K562 (cell line): Measurements from ENCODE around the gene SH3GLB2. TPM values are rescaled to one million over a fixed set of nuclear protein-coding genes. Genes with fewer than 3 reads are reported as not detected.

Source experiments
- ATAC-seq: fragments of 200-7000 bp; cut with Tn5 transposase; 3 replicates; pipeline ENCODE4 v1.9.1; 2020; ENCODE audit warnings: moderate library complexity
- BruUV-seq: library from RNA; stranded (reverse); fragments of 400-500 nt; replicated peaks from 2 replicates; lab custom pipeline; 2021; lab: Mats Ljungman, UMichigan
- CTCF ChIA-PET: fragments of 300-600 bp; formaldehyde crosslinking; extraction: SDS; loops from one replicate; lab custom pipeline; 2021; ENCODE audit warnings: low intra/inter-chr PET ratio; lab: Yijun Ruan, JAX
- POLR2A ChIA-PET: fragments of 300-600, 350-650 bp; sonication (Branson Sonifier 250); formaldehyde crosslinking; extraction: SDS; loops from one replicate; lab custom pipeline; 2021; ENCODE audit warnings: antibody characterized with exemption, inconsistent platforms; lab: Yijun Ruan, JAX
- DNase-seq, 4 experiments: peaks; one replicate each; pipeline versions ENCODE4 v3.0.0 to v3.0.0-alpha.2; 2011 to 2018; ENCODE audit warnings: low spot score in 3 of 4, mixed read lengths in 3 of 4; ENCODE audit errors: extremely low read depth in 1 of 4
- FAIRE-seq: peaks from 2 replicates; lab custom pipeline; 2011; peaks lifted over from hg19 to GRCh38; lab: Jason Lieb, UNC
- H2AFZ ChIP-seq: 2 replicates; pipeline ENCODE4 v1.6.0; 2011; ENCODE audit warnings: low read depth, low read length, control low read depth, inconsistent platforms
- H3K27ac ChIP-seq: fragments of 200-600 bp; 3 replicates; pipeline ENCODE4 v1.8.0; 2011; ENCODE audit warnings: low read depth, mild to moderate bottlenecking, control low read depth, inconsistent platforms, low read length, moderate library complexity, mixed read lengths; ENCODE audit errors: extremely low read depth
- H3K27me3 ChIP-seq, 2 experiments: fragments of 300-600 bp in 1 of 2; 2 replicates in 1 of 2; 3 replicates in 1 of 2; pipeline versions ENCODE4 v1.6.0 to v1.8.0; 2011; ENCODE audit warnings: inconsistent platforms in 2 of 2, low read length in 2 of 2, mild to moderate bottlenecking in 1 of 2, mixed read lengths in 1 of 2, moderate library complexity in 1 of 2; ENCODE audit not compliant: control insufficient read depth in 2 of 2, insufficient read depth in 2 of 2
- H3K36me3 ChIP-seq: fragments of 300-600 bp; 3 replicates; pipeline ENCODE4 v1.8.0; 2011; ENCODE audit warnings: mild to moderate bottlenecking, low read length, inconsistent platforms; ENCODE audit not compliant: control insufficient read depth, insufficient read depth
- H3K4me1 ChIP-seq, 2 experiments: fragments of 200-600 bp in 1 of 2; replicated peaks in 1 of 2; 2 replicates in 1 of 2; 3 replicates in 1 of 2; pipeline versions ENCODE4 v1.5.1 to v1.8.0; 2011; ENCODE audit warnings: inconsistent platforms in 2 of 2, low read length in 2 of 2, mild to moderate bottlenecking in 1 of 2, mixed read lengths in 1 of 2, moderate library complexity in 1 of 2; ENCODE audit not compliant: control insufficient read depth in 2 of 2, insufficient read depth in 2 of 2
- H3K4me2 ChIP-seq: 2 replicates; pipeline ENCODE4 v1.6.1; 2011; ENCODE audit warnings: low read length, control low read depth, inconsistent platforms, mixed read lengths; ENCODE audit not compliant: insufficient read depth
- H3K4me3 ChIP-seq: fragments of 200-600 bp; sonication (generic), shearing (Covaris generic); 2 replicates; pipeline ENCODE4 v1.5.1; 2016; ENCODE audit warnings: control low read depth, inconsistent platforms
- H3K79me2 ChIP-seq: fragments of 200-600 bp; 3 replicates; pipeline ENCODE4 v1.8.0; 2011; ENCODE audit warnings: low read length, inconsistent platforms; ENCODE audit not compliant: control insufficient read depth, insufficient read depth
- H3K9ac ChIP-seq, 2 experiments: 2 replicates each; pipeline versions ENCODE4 v1.6.0 to v1.6.1; 2011; ENCODE audit warnings: low read depth in 2 of 2, low read length in 2 of 2, control low read depth in 1 of 2, inconsistent platforms in 1 of 2, mild to moderate bottlenecking in 1 of 2, mixed read lengths in 1 of 2; ENCODE audit not compliant: insufficient read depth in 1 of 2
- H3K9me1 ChIP-seq: one replicate; pipeline ENCODE4 v1.6.0; 2011; ENCODE audit warnings: inconsistent platforms, mild to moderate bottlenecking, low read length, moderate library complexity; ENCODE audit not compliant: control insufficient read depth, insufficient read depth
- H3K9me3 ChIP-seq: replicated peaks from 2 replicates; pipeline ENCODE4 v1.5.1; 2011; ENCODE audit warnings: low read depth, low read length, inconsistent platforms; ENCODE audit not compliant: control insufficient read depth, insufficient read depth
- H4K20me1 ChIP-seq: replicated peaks from 2 replicates; pipeline ENCODE4 v1.6.1; 2011; ENCODE audit warnings: low read length, inconsistent platforms, mixed read lengths; ENCODE audit not compliant: control insufficient read depth, insufficient read depth
- CBX1 ChIP-seq: sonication (generic); IDR thresholded peaks from 2 replicates; pipeline ENCODE4 v1.6.1; 2016; ENCODE audit warnings: antibody characterized with exemption, low read depth, mild to moderate bottlenecking
- MYNN ChIP-seq, 2 experiments: sonication (generic); formaldehyde crosslinking in 1 of 2; IDR thresholded peaks; 2 replicates each; pipeline versions ENCODE4 v1.5.0 to v1.6.1; 2016 to 2020; ENCODE audit warnings: antibody characterized with exemption in 1 of 2, missing genetic modification reagents in 1 of 2
- POLR2A ChIP-seq: fragments of 450-650 bp; conservative IDR thresholded peaks from 2 replicates; pipeline ENCODE4 v1.6.1; 2016
- WGBS: fragments of 100-300 bp; shearing (Covaris generic); methylation state at CpG from one replicate; pipeline ENCODE4 v1.1.6; 2016; ENCODE audit warnings: low coverage, mixed read lengths; ENCODE audit not compliant: insufficient coverage; ENCODE audit errors: missing lambda C conversion rate; 5-methylcytosine and 5-hydroxymethylcytosine counted together
- in situ Hi-C: fragments of 300-500 bp; cut with MboI; formaldehyde crosslinking; loops from 4 replicates; pipeline ENCODE4 v1.15.0; 2018; ENCODE audit warnings: inconsistent platforms, mixed read lengths
- intact Hi-C: fragments of 100-400 bp; cut with micrococcal nuclease; formaldehyde crosslinking; loops from 2 replicates; pipeline ENCODE4 v1.14.2; 2022
- polyA plus RNA-seq, 8 experiments: library from polyadenylated mRNA; depleted of rRNA in 4 of 8; stranded (reverse) in 5 of 8; unstranded in 3 of 8; fragments of >200 nt; fragmentation: Nextera tagmentation in 2 of 8; fragmentation: Illumina TruSeq in 1 of 8; extraction: Ambion mirVana in 2 of 8; extraction: Trizol in 1 of 8; gene quantifications; 2 replicates each; pipeline versions ENCODE4 v1.2.1 to v1.2.3, GENCODE V29; 2011 to 2014; ENCODE audit warnings: inconsistent platforms in 1 of 8, missing spikeins in 1 of 8
- total RNA-seq, 7 experiments: library from RNA; depleted of rRNA in 6 of 7; stranded (reverse); fragments of >200 nt in 6 of 7; fragmentation: Illumina TruSeq in 2 of 7; extraction: Trizol in 2 of 7; gene quantifications; 2 replicates each; pipeline versions ENCODE4 v1.2.1 to v1.2.3, GENCODE V29; 2011 to 2021; ENCODE audit warnings: low replicate concordance in 1 of 7
- TF ChIP-seq, protein P1 (sequence below), 3 experiments: fragments of 200-800 bp in 1 of 3; sonication (Bioruptor generic) in 1 of 3; sonication (generic) in 1 of 3; formaldehyde crosslinking in 1 of 3; IDR thresholded peaks; 2 replicates each; pipeline versions ENCODE4 v1.6.1 to v1.8.0; 2016 to 2022; ENCODE audit warnings: mild to moderate bottlenecking in 2 of 3, missing compliant biosample characterization in 2 of 3, missing genetic modification characterization in 2 of 3, missing genetic modification reagents in 1 of 3

The SH3GLB2 gene
- total and polyA plus RNA-seq, 9 of the 15 experiments (the other 6 are each of a cell fraction or from before 2014, with no cell fraction given), result 0.20 to 118 (median 58.8) TPM

DNA sequence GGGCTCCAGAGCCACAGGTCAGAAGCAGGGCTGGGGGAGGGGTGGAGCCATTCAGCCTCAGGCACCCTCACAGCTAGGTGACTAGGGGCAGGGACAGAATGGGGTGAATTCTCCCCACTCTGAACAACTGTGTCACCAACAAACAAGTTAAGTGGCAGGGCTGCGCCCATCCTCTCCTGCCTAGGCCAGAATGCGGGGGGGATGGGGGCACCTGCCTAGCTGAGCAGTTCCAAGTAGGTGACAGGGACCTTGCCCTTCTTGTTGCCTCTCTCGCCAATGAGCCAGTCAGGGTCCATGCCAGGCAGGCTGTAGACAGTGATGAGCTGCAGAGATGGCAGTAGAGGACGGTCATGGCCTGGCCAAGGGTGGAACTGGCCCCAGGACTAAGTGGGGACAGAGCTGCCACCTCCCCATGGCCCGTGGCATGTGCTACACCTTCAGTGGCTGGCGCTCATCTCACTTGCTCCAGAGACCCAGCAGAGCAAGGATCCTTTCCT lies 19.6 kb downstream of the SH3GLB2 start:
- H3K4me3 ChIP-seq, result no peak overlapping the region
- no peaks in the 10 kb centered on the region for H3K79me2 ChIP-seq
- H3K27me3 ChIP-seq, result no peaks in the 10 kb centered on the region
- in situ Hi-C loops (no loop called here), intact Hi-C loops (loop anchor here (5.0 kb wide), 1 partner anchor 276 kb away; no protein-coding TSS in a partner anchor)
- no peaks in the 10 kb centered on the region for H3K9me1 ChIP-seq
- no peak for DNase-seq
- ATAC-seq, result no peak
- no TSS peak for BruUV-seq
- H2AFZ ChIP-seq, result no peak overlapping the region
- H4K20me1 ChIP-seq, result peaks cover 17% of the 10 kb centered on the region
- H3K9ac ChIP-seq, result peak overlapping the region in 1 of 2 experiments; percentile 67; a peak in 2 of 4 replicates
- H3K4me2 ChIP-seq, result no peak overlapping the region
- CTCF ChIA-PET, result no interaction called here
- H3K4me1 ChIP-seq, result peaks cover 0 to 48% of the 10 kb centered on the region in 2 experiments; a peak in 3 of 5 replicates
- no peak for FAIRE-seq
- POLR2A ChIA-PET, result interaction anchor here (0.8 to 3.4 kb wide), 3 partner anchors 11 to 1255 kb away, joined by 3 to 15 read pairs (median 3); no protein-coding TSS in a partner anchor
- no peak overlapping the region for H3K27ac ChIP-seq
- TF ChIP-seq, protein P1, sequence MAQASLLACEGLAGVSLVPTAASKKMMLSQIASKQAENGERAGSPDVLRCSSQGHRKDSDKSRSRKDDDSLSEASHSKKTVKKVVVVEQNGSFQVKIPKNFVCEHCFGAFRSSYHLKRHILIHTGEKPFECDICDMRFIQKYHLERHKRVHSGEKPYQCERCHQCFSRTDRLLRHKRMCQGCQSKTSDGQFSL (CRISPR knock-in tag; IDR thresholded peaks at IDR 0.05), result 0 out of 2 replicates have a peak, but pooled peaks have one; percentile 24
- TF ChIP-seq, protein P1 (tag; IDR thresholded peaks at IDR 0.05), result no peak
- TF ChIP-seq CBX1, result no peak
- 0 out of 2 replicates have a peak, but pooled peaks have one; percentile 3 for TF ChIP-seq MYNN (IDR thresholded peaks at IDR 0.05)
- no peak for TF ChIP-seq MYNN (CRISPR knock-in tag; IDR thresholded peaks at IDR 0.05)
- peak; percentile 40; the same call in 1 of the 2 replicates for TF ChIP-seq POLR2A
- 88% methylated on average over 6 of the region's 6 CpGs for WGBS
- no peaks in the 10 kb centered on the region for H3K9me3 ChIP-seq
- H3K36me3 ChIP-seq, result peaks cover 92% of the 10 kb centered on the region
